Panc1 (cell line): ENCODE measurements around the gene BHLHE40. TPM values are rescaled to one million over a fixed set of nuclear protein-coding genes. Genes with fewer than 3 reads are reported as not detected.
"Not testable (repeated sequence)": the region's sequence is repeated elsewhere in the genome, so short reads cannot be mapped to it uniquely, and the experiment has no call there.

ENCODE experiments used
- ATAC-seq: fragments of 200-7000 bp; cut with Tn5 transposase; 2 replicates; pipeline ENCODE4 v1.9.1; 2020; ENCODE audit warnings: mild to moderate bottlenecking, moderate library complexity
- BruUV-seq: library from RNA; stranded (reverse); fragments of 400-500 nt; replicated peaks from 2 replicates; lab custom pipeline; 2021; lab: Mats Ljungman, UMichigan
- CTCF ChIA-PET: fragments of 300-600 bp; sonication (Branson Sonifier 250); formaldehyde crosslinking; loops from one replicate; lab custom pipeline; 2022; ENCODE audit warnings: antibody characterized with exemption; lab: Charles Lee
- POLR2A ChIA-PET: fragments of 300-600 bp; sonication (Branson Sonifier 250); formaldehyde crosslinking; loops from one replicate; lab custom pipeline; 2022; ENCODE audit warnings: antibody characterized with exemption; lab: Charles Lee
- DNase-seq: peaks from one replicate; pipeline ENCODE4 v3.0.0-alpha.2; 2010; ENCODE audit warnings: low read depth, low spot score
- H3K27ac ChIP-seq: 2 replicates; pipeline ENCODE4 v1.5.1; 2011; ENCODE audit warnings: mild to moderate bottlenecking, low read length, inconsistent platforms
- H3K27me3 ChIP-seq: fragments of 200-500 bp; sonication (Bioruptor generic); 2 replicates; pipeline ENCODE4 v1.6.0; 2014; ENCODE audit warnings: low read length, inconsistent platforms; ENCODE audit not compliant: control insufficient read depth, insufficient read depth
- H3K36me3 ChIP-seq: fragments of 200-500 bp; sonication (Bioruptor generic); 2 replicates; pipeline ENCODE4 v1.5.1; 2014; ENCODE audit warnings: inconsistent platforms, mild to moderate bottlenecking, low read length, moderate library complexity; ENCODE audit not compliant: control insufficient read depth, insufficient read depth
- H3K4me1 ChIP-seq: 2 replicates; pipeline ENCODE4 v1.5.1; 2011; ENCODE audit warnings: inconsistent platforms, mild to moderate bottlenecking, low read length, moderate library complexity; ENCODE audit not compliant: control insufficient read depth, insufficient read depth
- H3K4me3 ChIP-seq, 2 experiments: 2 replicates each; pipeline ENCODE4 v1.5.1; 2011 to 2012; ENCODE audit warnings: low read depth in 2 of 2, low read length in 2 of 2, mild to moderate bottlenecking in 2 of 2, inconsistent platforms in 1 of 2, moderate library complexity in 1 of 2
- H3K9me3 ChIP-seq: fragments of 200-500 bp; sonication (Bioruptor generic); 2 replicates; pipeline ENCODE4 v1.5.1; 2014; ENCODE audit warnings: low read depth, mild to moderate bottlenecking, inconsistent platforms, low read length, moderate library complexity; ENCODE audit not compliant: control insufficient read depth, insufficient read depth
- CTCF ChIP-seq: fragments of 450-650 bp; IDR thresholded peaks from 2 replicates; pipeline ENCODE4 v1.5.1; 2017; ENCODE audit warnings: mild to moderate bottlenecking
- POLR2AphosphoS5 ChIP-seq: IDR thresholded peaks from 2 replicates; pipeline ENCODE4 v1.6.1; 2012; ENCODE audit warnings: mild to moderate bottlenecking, low read depth, low read length, moderate library complexity
- REST ChIP-seq, 2 experiments: IDR thresholded peaks; 2 replicates each; pipeline ENCODE4 v1.6.1; 2011 to 2012; ENCODE audit warnings: low read depth in 2 of 2, control low read depth in 1 of 2, low read length in 1 of 2, mild to moderate bottlenecking in 1 of 2, moderate library complexity in 1 of 2; ENCODE audit not compliant: insufficient read depth in 1 of 2
- SIN3A ChIP-seq: IDR thresholded peaks from 2 replicates; pipeline ENCODE4 v1.6.1; 2012; ENCODE audit warnings: low read depth, mild to moderate bottlenecking, low read length, moderate library complexity, borderline replicate concordance; ENCODE audit not compliant: insufficient read depth
- TCF7L2 ChIP-seq: IDR thresholded peaks from 2 replicates; pipeline ENCODE4 v1.6.1; 2011; ENCODE audit warnings: mild to moderate bottlenecking, low read depth, low read length, inconsistent platforms
- in situ Hi-C: cut with HindIII; loops from 2 replicates; pipeline ENCODE4 v1.10.0; 2016; ENCODE audit warnings: low sequenced_read_pairs, low pct_unique_long_range_greater_than_20kb
- intact Hi-C: fragments of 100-400 bp; cut with micrococcal nuclease; formaldehyde crosslinking; loops from one replicate; pipeline ENCODE4 v1.10.0; 2022; ENCODE audit not compliant: unreplicated experiment
- total RNA-seq: library from RNA; stranded (reverse); gene quantifications from one replicate; pipeline ENCODE4 v1.2.1, GENCODE V29; 2021; ENCODE audit not compliant: unreplicated experiment

BHLHE40 gene
- total RNA-seq, 1 experiment from 2014 or later = 78.4 TPM

GRCh38 chr3:4957978-4958377, 21.3 kb upstream of the BHLHE40 start:
- peaks cover 3% of the 10 kb centered on the region; the same call in 1 of the 2 replicates for H3K9me3 ChIP-seq
- in situ Hi-C loops = no loop called here
- H3K27ac ChIP-seq = no peak overlapping the region
- TF ChIP-seq SIN3A (no peak), REST (IDR thresholded peaks at IDR 0.05; ENCODE audit: insufficient read depth in 1 of 2, low read depth in 2 of 2, low read length in 1 of 2) (no peak), POLR2AphosphoS5 (no peak), CTCF (no peak), TCF7L2 (no peak)
- H3K4me3 ChIP-seq = no peak overlapping the region
- ATAC-seq = no peak
- H3K4me1 ChIP-seq = no peaks in the 10 kb centered on the region
- no peaks in the 10 kb centered on the region for H3K36me3 ChIP-seq
- no peaks in the 10 kb centered on the region for H3K27me3 ChIP-seq
- ChIA-PET POLR2A (no interaction called here), CTCF (no interaction called here)
- intact Hi-C loops = no loop called here
- BruUV-seq = no TSS peak
- DNase-seq = no peak

GRCh38 chr3:4959180-4959579, 20.1 kb upstream of the BHLHE40 start:
- intact Hi-C loops = no loop called here
- Histone ChIP-seq H3K9me3 (peaks cover 3% of the 10 kb centered on the region; the same call in 1 of the 2 replicates), H3K36me3 (no peaks in the 10 kb centered on the region), H3K4me1 (no peaks in the 10 kb centered on the region), H3K4me3 (no peak overlapping the region), H3K27ac (no peak overlapping the region), H3K27me3 (no peaks in the 10 kb centered on the region)
- no TSS peak for BruUV-seq
- no peak for ATAC-seq
- in situ Hi-C loops = no loop called here
- POLR2A ChIA-PET = no interaction called here
- CTCF ChIA-PET = no interaction called here
- no peak for TF ChIP-seq POLR2AphosphoS5
- no peak for TF ChIP-seq TCF7L2
- DNase-seq = no peak

- POLR2A ChIA-PET, H3K27me3 ChIP-seq, H3K4me3 ChIP-seq, H3K36me3 ChIP-seq, H3K9me3 ChIP-seq, intact Hi-C loops, CTCF ChIA-PET, BruUV-seq, H3K4me1 ChIP-seq, H3K27ac ChIP-seq, DNase-seq, in situ Hi-C loops, ATAC-seq: not testable (repeated sequence)
Observed at GRCh38 chr3:4961865-4962264, 17.4 kb upstream of the BHLHE40 start.
